Thoracic aorta (tissue), 2 donors: ENCODE measurements around the gene NAT10. TPM values are rescaled to one million over a fixed set of nuclear protein-coding genes. Genes with fewer than 3 reads are reported as not detected.

Experiments used
- ATAC-seq: fragments of 150-250 bp; one replicate; pipeline ENCODE4 v1.8.0; 2017; ENCODE audit warnings: low read depth; ENCODE audit not compliant: insufficient number of reproducible peaks, low FRiP score
- DNase-seq: peaks from one replicate; pipeline ENCODE4 v3.0.0-alpha.2; 2020; ENCODE audit warnings: low spot score
- H3K27ac ChIP-seq, 2 donors: fragments of 200-600 bp; sonication (generic); 1 replicate in 1 of 2; 2 replicates in 1 of 2; pipeline ENCODE4 v1.5.1; 2016; ENCODE audit warnings: mild to moderate bottlenecking in 2 of 2, moderate library complexity in 2 of 2
- H3K27me3 ChIP-seq: fragments of 200-600 bp; sonication (generic); replicated peaks from 2 replicates; pipeline ENCODE4 v1.6.0; 2016; ENCODE audit warnings: mild to moderate bottlenecking; ENCODE audit not compliant: insufficient read depth
- H3K36me3 ChIP-seq: fragments of 200-600 bp; sonication (generic); one replicate; pipeline ENCODE4 v1.5.1; 2016
- H3K4me1 ChIP-seq, 2 donors: fragments of 200-600 bp; sonication (generic); 1 replicate in 1 of 2; 2 replicates in 1 of 2; pipeline versions ENCODE4 v1.5.1 to v1.6.0; 2016; ENCODE audit warnings: low read depth in 2 of 2, mild to moderate bottlenecking in 1 of 2; ENCODE audit not compliant: control insufficient read depth in 1 of 2
- H3K4me3 ChIP-seq: fragments of 200-600 bp; sonication (generic); 2 replicates; pipeline ENCODE4 v1.5.1; 2016; ENCODE audit warnings: mild to moderate bottlenecking
- H3K9me3 ChIP-seq: fragments of 200-600 bp; sonication (generic); 2 replicates; pipeline ENCODE4 v1.5.1; 2016
- total RNA-seq, 2 donors: library from RNA; depleted of rRNA; stranded (reverse); fragments of >200 nt; gene quantifications; one replicate each; pipeline versions ENCODE4 v1.1.0 to v1.2.3, GENCODE V29; 2016
- TF ChIP-seq, protein P1 (sequence below): fragments of 200-600 bp; sonication (generic); IDR thresholded peaks from one replicate; pipeline ENCODE4 v1.5.1; 2019; ENCODE audit warnings: antibody characterized with exemption

Gene NAT10
- total RNA-seq, 2 donors from 2014 or later, result 14.1 to 39.9 TPM

DNA sequence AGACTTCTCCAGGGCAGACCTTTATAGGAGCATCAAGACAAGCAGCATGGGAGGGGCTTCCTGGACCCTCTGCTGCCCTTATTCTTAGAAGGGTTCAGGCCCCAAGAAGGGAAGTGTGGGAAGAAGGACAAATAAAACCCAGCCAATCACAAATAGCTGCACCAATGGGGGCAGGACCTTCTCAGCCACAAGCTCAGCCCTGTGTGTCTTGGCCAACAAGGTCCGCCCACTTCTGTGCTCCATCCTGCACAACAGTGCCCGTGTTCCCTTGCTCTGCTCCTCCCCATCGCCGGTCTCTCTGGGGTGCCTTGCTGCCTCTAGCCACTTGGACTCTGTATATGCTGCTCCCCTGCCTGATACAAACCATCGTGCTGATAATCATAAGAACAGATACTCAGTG, 86.1 kb downstream of the NAT10 start:
- DNase-seq (no peak), ATAC-seq (no peak)
- Histone ChIP-seq H3K27me3 (no peaks in the 10 kb centered on the region), H3K9me3 (no peaks in the 10 kb centered on the region), H3K27ac (peak overlapping the region; percentile 86 to 87), H3K4me1 (peaks cover 14 to 35% of the 10 kb centered on the region in 2 donors), H3K4me3 (no peak overlapping the region), H3K36me3 (peaks cover 2% of the 10 kb centered on the region)
- TF ChIP-seq, protein P1, sequence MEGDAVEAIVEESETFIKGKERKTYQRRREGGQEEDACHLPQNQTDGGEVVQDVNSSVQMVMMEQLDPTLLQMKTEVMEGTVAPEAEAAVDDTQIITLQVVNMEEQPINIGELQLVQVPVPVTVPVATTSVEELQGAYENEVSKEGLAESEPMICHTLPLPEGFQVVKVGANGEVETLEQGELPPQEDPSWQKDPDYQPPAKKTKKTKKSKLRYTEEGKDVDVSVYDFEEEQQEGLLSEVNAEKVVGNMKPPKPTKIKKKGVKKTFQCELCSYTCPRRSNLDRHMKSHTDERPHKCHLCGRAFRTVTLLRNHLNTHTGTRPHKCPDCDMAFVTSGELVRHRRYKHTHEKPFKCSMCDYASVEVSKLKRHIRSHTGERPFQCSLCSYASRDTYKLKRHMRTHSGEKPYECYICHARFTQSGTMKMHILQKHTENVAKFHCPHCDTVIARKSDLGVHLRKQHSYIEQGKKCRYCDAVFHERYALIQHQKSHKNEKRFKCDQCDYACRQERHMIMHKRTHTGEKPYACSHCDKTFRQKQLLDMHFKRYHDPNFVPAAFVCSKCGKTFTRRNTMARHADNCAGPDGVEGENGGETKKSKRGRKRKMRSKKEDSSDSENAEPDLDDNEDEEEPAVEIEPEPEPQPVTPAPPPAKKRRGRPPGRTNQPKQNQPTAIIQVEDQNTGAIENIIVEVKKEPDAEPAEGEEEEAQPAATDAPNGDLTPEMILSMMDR, result no peak

DNA sequence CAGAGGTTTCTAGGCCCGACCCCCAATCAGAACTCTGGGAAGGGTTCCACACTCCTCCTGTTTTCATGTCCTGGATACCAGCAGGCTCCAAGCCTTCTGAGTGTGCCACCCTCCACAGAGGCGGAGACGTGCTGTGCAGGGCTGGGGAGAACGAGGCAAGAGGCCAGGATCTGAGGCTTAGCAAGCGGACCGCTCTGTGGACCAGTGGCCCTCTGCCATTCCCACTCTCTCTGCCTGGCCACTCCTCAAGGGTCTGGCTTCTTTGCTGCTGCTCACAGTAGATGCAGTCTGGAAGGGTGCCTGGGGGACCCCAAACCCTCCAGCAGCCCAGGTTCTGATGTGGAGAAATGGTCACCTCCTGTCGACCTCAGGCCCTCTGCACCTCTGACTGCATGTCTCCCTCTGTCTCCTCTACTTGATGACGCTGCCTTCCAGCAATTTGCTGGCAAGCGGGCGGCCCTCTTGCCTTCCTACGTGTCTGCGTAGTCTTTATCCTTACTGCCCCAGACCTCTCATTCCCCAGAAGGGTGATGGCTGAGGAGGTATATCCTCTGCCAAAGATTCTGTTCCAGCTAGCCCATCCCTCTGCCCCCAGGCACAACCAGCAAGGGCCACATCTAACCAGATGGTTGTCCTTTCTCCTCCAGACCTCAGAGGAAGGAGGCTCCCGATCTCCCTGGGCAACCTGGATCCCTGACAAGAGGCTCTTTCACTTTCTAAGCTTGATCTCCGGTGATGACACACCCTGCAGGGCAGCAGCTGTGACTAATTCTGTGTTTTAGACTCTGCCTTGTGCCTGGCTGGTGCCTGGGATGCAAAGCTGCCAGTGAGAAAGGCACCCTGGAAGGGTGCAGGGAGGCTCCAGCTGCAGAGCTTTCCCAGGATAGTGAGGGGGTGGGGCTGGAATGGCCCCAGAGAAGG, 87.3 kb downstream of the NAT10 start:
- peak; percentile 70 for DNase-seq

DNA sequence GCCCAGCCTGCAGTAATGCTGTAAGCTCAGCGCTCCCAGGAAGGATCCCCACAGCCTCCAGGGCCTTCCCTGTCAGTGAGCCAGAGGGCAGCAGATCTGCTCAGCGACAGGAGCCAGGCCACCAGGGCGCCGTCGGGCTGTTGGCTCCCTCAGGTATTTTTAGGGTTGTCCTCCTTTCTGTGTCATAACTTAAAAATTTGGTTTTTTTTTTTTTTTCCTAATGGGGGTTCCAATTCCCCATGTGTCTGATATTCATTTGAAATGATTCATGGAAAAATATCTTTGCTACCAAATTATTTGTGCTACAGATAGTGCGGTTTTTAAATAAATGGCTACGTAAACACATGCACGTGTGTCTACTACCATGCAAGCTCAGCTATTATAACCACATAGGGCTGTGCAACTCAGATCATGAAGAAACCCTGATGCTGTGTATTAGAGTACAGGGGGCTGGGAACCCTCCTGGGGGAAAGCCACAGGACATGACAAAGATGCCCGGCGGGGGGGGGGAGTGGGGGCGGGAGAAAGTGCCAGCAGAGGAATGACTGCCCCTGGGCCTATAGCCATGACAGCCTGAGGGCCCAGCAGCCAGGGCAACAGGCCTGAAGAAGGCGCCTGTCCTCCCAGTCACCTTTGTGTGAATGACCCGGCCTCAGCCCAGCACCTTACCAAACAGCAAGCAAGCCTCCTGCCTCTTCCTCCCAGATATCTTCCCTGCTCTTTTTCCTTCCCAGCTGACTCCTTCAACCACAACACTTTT, 89.3 kb downstream of the NAT10 start:
- ATAC-seq, result no peak
- peak overlapping the region; percentile 86 to 87 for H3K27ac ChIP-seq

More for the DNA sequence above, 87.3 kb downstream of the NAT10 start:
- peaks cover 14 to 33% of the 10 kb centered on the region in 2 donors for H3K4me1 ChIP-seq
- peak; percentile 96 for ATAC-seq
- peak overlapping the region; percentile 86 to 87 for H3K27ac ChIP-seq
- H3K4me3 ChIP-seq, result peak overlapping the region; percentile 61
- no peaks in the 10 kb centered on the region for H3K9me3 ChIP-seq
- peaks cover 5% of the 10 kb centered on the region for H3K36me3 ChIP-seq
- H3K27me3 ChIP-seq, result no peaks in the 10 kb centered on the region
- TF ChIP-seq, protein P1, result no peak

More for the DNA sequence above, 89.3 kb downstream of the NAT10 start:
- no peak for DNase-seq
- TF ChIP-seq, protein P1, result no peak
- H3K4me1 ChIP-seq, result peaks cover 14 to 33% of the 10 kb centered on the region in 2 donors
- H3K36me3 ChIP-seq, result peaks cover 5% of the 10 kb centered on the region
- no peaks in the 10 kb centered on the region for H3K27me3 ChIP-seq
- H3K4me3 ChIP-seq, result no peak overlapping the region
- H3K9me3 ChIP-seq, result no peaks in the 10 kb centered on the region

Other genes with a start within 250 kb of the NAT10 start
- gene LMO2, start 213.6 kb upstream of the NAT10 start, total RNA-seq, result 10 to 100 TPM; 37.0 to 74.3 TPM
- 100 to 1,000 TPM; 145 to 184 TPM for gene CAPRIN1, start 53.9 kb upstream of the NAT10 start, total RNA-seq